A549 (cell line): ENCODE measurements around the gene CMKLR1. TPM values are rescaled to one million over a fixed set of nuclear protein-coding genes. Genes with fewer than 3 reads are reported as not detected.

ENCODE experiments used
- ATAC-seq, 2 experiments: fragments of 200-7000 bp in 1 of 2; fragments of >200 bp in 1 of 2; cut with Nextera tagmentation in 1 of 2; cut with Tn5 transposase in 1 of 2; 3 replicates each; pipeline versions ENCODE4 v1.8.0 to v1.9.1; 2018 to 2020; ENCODE audit warnings: mild to moderate bottlenecking in 1 of 2, moderate library complexity in 1 of 2
- CTCF ChIA-PET: fragments of 300-600 bp; sonication (Branson Sonifier 250); formaldehyde crosslinking; extraction: SDS; loops from one replicate; lab custom pipeline; 2021; ENCODE audit warnings: antibody characterized with exemption, inconsistent platforms; lab: Yijun Ruan, JAX
- POLR2A ChIA-PET: fragments of 350-600 bp; formaldehyde crosslinking; extraction: SDS; loops from one replicate; lab custom pipeline; 2021; ENCODE audit warnings: antibody characterized with exemption, inconsistent platforms; lab: Yijun Ruan, JAX
- DNase-seq, 2 experiments: peaks; one replicate each; pipeline versions ENCODE4 v3.0.0 to v3.0.0-alpha.2; 2011 to 2016; ENCODE audit warnings: low read depth in 1 of 2, low spot score in 1 of 2
- FAIRE-seq: peaks from 2 replicates; lab custom pipeline; 2011; peaks lifted over from hg19 to GRCh38; lab: Jason Lieb, UNC
- H3K27ac ChIP-seq, 2 experiments: fragments of >200 bp; sonication (Bioruptor Twin); formaldehyde crosslinking; 3 replicates each; pipeline ENCODE4 v1.5.1; 2016 to 2017
- H3K4me1 ChIP-seq: fragments of >200 bp; sonication (Bioruptor Twin); formaldehyde crosslinking; 3 replicates; pipeline ENCODE4 v1.6.1; 2016
- H3K4me2 ChIP-seq: fragments of >200 bp; sonication (Bioruptor Twin); formaldehyde crosslinking; 3 replicates; pipeline ENCODE4 v1.6.1; 2016
- H3K4me3 ChIP-seq: fragments of >200 bp; sonication (Bioruptor Twin); formaldehyde crosslinking; 3 replicates; pipeline ENCODE4 v1.5.1; 2016
- H3K9me3 ChIP-seq: fragments of >200 bp; sonication (Bioruptor Twin); formaldehyde crosslinking; 3 replicates; pipeline ENCODE4 v1.6.1; 2016
- ATOH8 ChIP-seq: fragments of 250-450 bp; sonication (Bioruptor Pico); IDR thresholded peaks from 2 replicates; pipeline ENCODE4 v1.5.0; 2020; ENCODE audit warnings: low read depth, mild to moderate bottlenecking, moderate library complexity
- CBX2 ChIP-seq: fragments of 200-600 bp; sonication (generic); IDR thresholded peaks from 2 replicates; pipeline ENCODE4 v1.6.1; 2016; ENCODE audit warnings: low read depth, mild to moderate bottlenecking, borderline replicate concordance
- CBX8 ChIP-seq: fragments of 200-600 bp; sonication (generic); IDR thresholded peaks from 2 replicates; pipeline ENCODE4 v1.6.1; 2016
- CHD2 ChIP-seq: fragments of 150-350 bp; IDR thresholded peaks from 2 replicates; pipeline ENCODE4 v1.6.1; 2014; ENCODE audit warnings: low read length; ENCODE audit not compliant: partially characterized antibody
- EP300 ChIP-seq, 2 experiments: fragments of >200 bp; sonication (Bioruptor Twin); formaldehyde crosslinking; IDR thresholded peaks; 2 replicates in 1 of 2; 3 replicates in 1 of 2; pipeline ENCODE4 v1.6.1; 2016 to 2017
- GATA3 ChIP-seq: IDR thresholded peaks from 2 replicates; pipeline ENCODE4 v1.6.1; 2012; ENCODE audit warnings: borderline replicate concordance
- HDAC2 ChIP-seq: fragments of 200-600 bp; sonication (generic); IDR thresholded peaks from 2 replicates; pipeline ENCODE4 v1.6.1; 2016
- HEYL ChIP-seq: fragments of 250-450 bp; sonication (Bioruptor Pico); IDR thresholded peaks from 2 replicates; pipeline ENCODE4 v1.8.0; 2021; ENCODE audit warnings: mild to moderate bottlenecking, moderate library complexity
- HOXB13 ChIP-seq: fragments of 250-450 bp; sonication (Bioruptor Pico); IDR thresholded peaks from 2 replicates; pipeline ENCODE4 v1.5.0; 2020; ENCODE audit warnings: low read depth, mild to moderate bottlenecking, moderate library complexity
- KDM1A ChIP-seq: fragments of 200-600 bp; sonication (generic); IDR thresholded peaks from 2 replicates; pipeline ENCODE4 v1.6.1; 2016; ENCODE audit warnings: low read depth, mild to moderate bottlenecking
- MYC ChIP-seq: IDR thresholded peaks from 2 replicates; pipeline ENCODE4 v1.6.1; 2012; ENCODE audit warnings: mild to moderate bottlenecking, inconsistent platforms, low read length, improper control_type of control experiment, borderline replicate concordance
- NFE2L2 ChIP-seq: fragments of 150-350 bp; conservative IDR thresholded peaks from 2 replicates; pipeline ENCODE4 v1.6.1; 2014; ENCODE audit warnings: low read length
- POLR2AphosphoS2 ChIP-seq: conservative IDR thresholded peaks from 2 replicates; pipeline ENCODE4 v1.6.1; 2012; ENCODE audit warnings: low read length, improper control_type of control experiment, inconsistent platforms
- RAD21 ChIP-seq, 2 experiments: fragments of >200 bp in 1 of 2; sonication (Bioruptor Twin) in 1 of 2; formaldehyde crosslinking in 1 of 2; IDR thresholded peaks in 1 of 2; conservative IDR thresholded peaks in 1 of 2; 2 replicates in 1 of 2; 3 replicates in 1 of 2; pipeline ENCODE4 v1.6.1; 2012 to 2018; ENCODE audit warnings: inconsistent platforms in 1 of 2
- RFX5 ChIP-seq: fragments of 450-650 bp; IDR thresholded peaks from 2 replicates; pipeline ENCODE4 v1.7.1; 2014; ENCODE audit warnings: antibody characterized with exemption, mild to moderate bottlenecking, moderate library complexity
- SREBF2 ChIP-seq: fragments of 450-650 bp; IDR thresholded peaks from 2 replicates; pipeline ENCODE4 v1.6.1; 2014; ENCODE audit warnings: mild to moderate bottlenecking, moderate library complexity
- TP53 ChIP-seq: fragments of 250-450 bp; sonication (Bioruptor Pico); IDR thresholded peaks from 2 replicates; pipeline ENCODE4 v1.5.0; 2021; ENCODE audit warnings: mild to moderate bottlenecking, moderate library complexity
- ZFP36 ChIP-seq: fragments of 450-650 bp; IDR thresholded peaks from 2 replicates; pipeline ENCODE4 v1.6.1; 2014; ENCODE audit warnings: borderline replicate concordance; ENCODE audit not compliant: partially characterized antibody
- WGBS: methylation state at CpG from one replicate; pipeline ENCODE4 v1.1.6; 2017; ENCODE audit errors: missing lambda C conversion rate; 5-methylcytosine and 5-hydroxymethylcytosine counted together
- polyA plus RNA-seq, 4 experiments: library from polyadenylated mRNA; depleted of rRNA in 3 of 4; stranded (reverse); fragments of >200 nt; fragmentation: RNase III in 1 of 4; extraction: RNeasy Plus Mini Kit Qiagen cat#74134 plus additional on column Dnase treatment in 1 of 4; gene quantifications; 2 replicates in 3 of 4; 3 replicates in 1 of 4; pipeline ENCODE4 v1.2.3, GENCODE V29; 2011 to 2017
- TF ChIP-seq, protein P1 (sequence below): fragments of 150-350 bp; IDR thresholded peaks from 2 replicates; pipeline ENCODE4 v1.6.1; 2014; ENCODE audit warnings: low read depth, mild to moderate bottlenecking, low read length
- TF ChIP-seq, protein P2 (sequence below): fragments of >200 bp; sonication (Bioruptor Twin); formaldehyde crosslinking; IDR thresholded peaks from 3 replicates; pipeline ENCODE4 v1.5.1; 2016
- TF ChIP-seq, protein P3 (sequence below): fragments of 450-650 bp; IDR thresholded peaks from 2 replicates; pipeline ENCODE4 v1.6.1; 2014; ENCODE audit warnings: antibody characterized with exemption
- TF ChIP-seq, protein P4 (sequence below): fragments of >200 bp; sonication (Bioruptor Twin); formaldehyde crosslinking; IDR thresholded peaks from 3 replicates; pipeline ENCODE4 v1.6.1; 2016

Gene CMKLR1
- polyA plus RNA-seq, 2 of the 4 experiments (the other 2 are of a cell fraction), result not detected

DNA sequence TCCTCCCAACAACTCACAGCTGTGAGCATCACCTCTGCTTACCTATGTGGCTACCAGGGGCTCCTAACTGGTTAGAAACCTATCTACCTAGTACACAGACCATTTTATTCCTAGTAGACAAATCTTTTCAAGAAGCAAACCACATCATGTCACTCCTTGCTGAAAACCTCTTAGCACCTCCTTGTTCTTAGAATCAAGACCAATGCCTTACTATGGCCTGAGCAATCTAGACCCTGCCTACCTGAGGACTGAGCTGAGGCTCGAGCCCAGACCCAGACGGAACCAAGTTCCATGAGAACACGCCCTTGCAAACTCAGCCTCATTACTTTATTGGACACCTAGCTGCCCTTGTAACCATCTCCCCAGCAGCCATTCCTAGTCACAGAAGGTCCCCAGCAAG, 32.6 kb downstream of the CMKLR1 start (continued):
- no peak for TF ChIP-seq CHD2
- TF ChIP-seq, protein P1, sequence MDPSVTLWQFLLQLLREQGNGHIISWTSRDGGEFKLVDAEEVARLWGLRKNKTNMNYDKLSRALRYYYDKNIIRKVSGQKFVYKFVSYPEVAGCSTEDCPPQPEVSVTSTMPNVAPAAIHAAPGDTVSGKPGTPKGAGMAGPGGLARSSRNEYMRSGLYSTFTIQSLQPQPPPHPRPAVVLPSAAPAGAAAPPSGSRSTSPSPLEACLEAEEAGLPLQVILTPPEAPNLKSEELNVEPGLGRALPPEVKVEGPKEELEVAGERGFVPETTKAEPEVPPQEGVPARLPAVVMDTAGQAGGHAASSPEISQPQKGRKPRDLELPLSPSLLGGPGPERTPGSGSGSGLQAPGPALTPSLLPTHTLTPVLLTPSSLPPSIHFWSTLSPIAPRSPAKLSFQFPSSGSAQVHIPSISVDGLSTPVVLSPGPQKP, result no peak
- TF ChIP-seq CBX8, result no peak
- TF ChIP-seq GATA3, result no peak
- TF ChIP-seq POLR2AphosphoS2, result no peak

DNA sequence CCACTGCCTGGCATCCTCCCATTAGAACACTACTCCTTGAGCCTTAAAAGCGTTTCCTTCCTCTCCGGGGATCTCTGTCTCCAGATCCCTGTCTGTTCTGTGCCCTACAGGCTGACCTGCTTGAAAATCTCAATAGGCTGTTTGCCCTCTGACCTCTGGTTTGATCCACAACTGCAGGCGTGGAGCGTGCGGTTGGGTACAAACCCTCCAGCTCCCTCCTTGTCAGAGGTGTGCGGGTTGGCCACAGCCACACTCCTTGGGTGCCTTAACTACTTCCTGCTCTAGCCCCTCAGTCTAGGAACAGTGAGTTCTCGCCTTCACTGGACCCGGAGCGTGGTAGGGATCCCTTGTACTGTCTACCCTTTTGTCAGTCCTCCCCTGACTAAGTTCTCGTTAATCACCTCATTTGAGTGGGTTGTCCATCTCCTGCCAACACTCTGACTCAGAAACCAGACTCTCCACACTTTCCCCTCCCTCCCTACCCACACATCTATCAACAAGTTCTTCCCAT, 33.1 kb downstream of the CMKLR1 start:
- FAIRE-seq, result no peak
- no peak overlapping the region for H3K4me2 ChIP-seq
- no peak for ATAC-seq
- DNase-seq, result no peak
- H3K4me3 ChIP-seq, result no peak overlapping the region
- ChIA-PET CTCF (no interaction called here), POLR2A (no interaction called here)
- H3K4me1 ChIP-seq, result peaks cover 13% of the 10 kb centered on the region; the same call in 2 of the 3 replicates
- no peaks in the 10 kb centered on the region for H3K9me3 ChIP-seq
- H3K27ac ChIP-seq, result no peak overlapping the region
- WGBS, result 58% methylated on average over 10 of the region's 10 CpGs
- TF ChIP-seq CBX2 (no peak), HOXB13 (no peak), POLR2AphosphoS2 (no peak), TP53 (CRISPR knock-in tag) (no peak), HDAC2 (no peak), NFE2L2 (no peak), ATOH8 (no peak), MYC (no peak), KDM1A (no peak), ZFP36 (no peak), EP300 (IDR thresholded peaks at IDR 0.05) (no peak), RAD21 (conservative IDR thresholded peaks at IDR 0.05 in 1 of 2, IDR thresholded peaks at IDR 0.05 in 1 of 2) (no peak), RFX5 (no peak), SREBF2 (no peak), HEYL (CRISPR knock-in tag) (no peak)
- TF ChIP-seq, protein P2, sequence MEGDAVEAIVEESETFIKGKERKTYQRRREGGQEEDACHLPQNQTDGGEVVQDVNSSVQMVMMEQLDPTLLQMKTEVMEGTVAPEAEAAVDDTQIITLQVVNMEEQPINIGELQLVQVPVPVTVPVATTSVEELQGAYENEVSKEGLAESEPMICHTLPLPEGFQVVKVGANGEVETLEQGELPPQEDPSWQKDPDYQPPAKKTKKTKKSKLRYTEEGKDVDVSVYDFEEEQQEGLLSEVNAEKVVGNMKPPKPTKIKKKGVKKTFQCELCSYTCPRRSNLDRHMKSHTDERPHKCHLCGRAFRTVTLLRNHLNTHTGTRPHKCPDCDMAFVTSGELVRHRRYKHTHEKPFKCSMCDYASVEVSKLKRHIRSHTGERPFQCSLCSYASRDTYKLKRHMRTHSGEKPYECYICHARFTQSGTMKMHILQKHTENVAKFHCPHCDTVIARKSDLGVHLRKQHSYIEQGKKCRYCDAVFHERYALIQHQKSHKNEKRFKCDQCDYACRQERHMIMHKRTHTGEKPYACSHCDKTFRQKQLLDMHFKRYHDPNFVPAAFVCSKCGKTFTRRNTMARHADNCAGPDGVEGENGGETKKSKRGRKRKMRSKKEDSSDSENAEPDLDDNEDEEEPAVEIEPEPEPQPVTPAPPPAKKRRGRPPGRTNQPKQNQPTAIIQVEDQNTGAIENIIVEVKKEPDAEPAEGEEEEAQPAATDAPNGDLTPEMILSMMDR, result no peak
- TF ChIP-seq, protein P3, sequence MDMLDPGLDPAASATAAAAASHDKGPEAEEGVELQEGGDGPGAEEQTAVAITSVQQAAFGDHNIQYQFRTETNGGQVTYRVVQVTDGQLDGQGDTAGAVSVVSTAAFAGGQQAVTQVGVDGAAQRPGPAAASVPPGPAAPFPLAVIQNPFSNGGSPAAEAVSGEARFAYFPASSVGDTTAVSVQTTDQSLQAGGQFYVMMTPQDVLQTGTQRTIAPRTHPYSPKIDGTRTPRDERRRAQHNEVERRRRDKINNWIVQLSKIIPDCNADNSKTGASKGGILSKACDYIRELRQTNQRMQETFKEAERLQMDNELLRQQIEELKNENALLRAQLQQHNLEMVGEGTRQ, result no peak
- TF ChIP-seq, protein P4, sequence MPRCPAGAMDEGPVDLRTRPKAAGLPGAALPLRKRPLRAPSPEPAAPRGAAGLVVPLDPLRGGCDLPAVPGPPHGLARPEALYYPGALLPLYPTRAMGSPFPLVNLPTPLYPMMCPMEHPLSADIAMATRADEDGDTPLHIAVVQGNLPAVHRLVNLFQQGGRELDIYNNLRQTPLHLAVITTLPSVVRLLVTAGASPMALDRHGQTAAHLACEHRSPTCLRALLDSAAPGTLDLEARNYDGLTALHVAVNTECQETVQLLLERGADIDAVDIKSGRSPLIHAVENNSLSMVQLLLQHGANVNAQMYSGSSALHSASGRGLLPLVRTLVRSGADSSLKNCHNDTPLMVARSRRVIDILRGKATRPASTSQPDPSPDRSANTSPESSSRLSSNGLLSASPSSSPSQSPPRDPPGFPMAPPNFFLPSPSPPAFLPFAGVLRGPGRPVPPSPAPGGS, result no peak
